HCT116 (cell line): Measurements from ENCODE around the gene KBTBD3. TPM values are rescaled to one million over a fixed set of nuclear protein-coding genes. Genes with fewer than 3 reads are reported as not detected.
A peak's percentile ranks its signal among the peaks of the same experiment; 100 is the strongest.

Experiments used
- ATAC-seq: fragments of 200-7000 bp; cut with Tn5 transposase; 2 replicates; pipeline ENCODE4 v1.9.1; 2020; ENCODE audit warnings: mild to moderate bottlenecking, moderate library complexity
- BruUV-seq: library from RNA; stranded (reverse); fragments of 400-500 nt; replicated peaks from 2 replicates; lab custom pipeline; 2021; lab: Mats Ljungman, UMichigan
- CTCF ChIA-PET: fragments of 300-600 bp; sonication (Branson Sonifier 250); formaldehyde crosslinking; loops from one replicate; lab custom pipeline; 2021; ENCODE audit warnings: antibody characterized with exemption; lab: Charles Lee
- POLR2A ChIA-PET: fragments of 300-600, 350-600 bp; sonication (Branson Sonifier 250); formaldehyde crosslinking; loops from one replicate; lab custom pipeline; 2021; ENCODE audit warnings: antibody characterized with exemption; lab: Charles Lee
- RAD21 ChIA-PET, 2 experiments: fragments of 300-600 bp; sonication (Branson Sonifier 250); formaldehyde crosslinking; loops; one replicate each; lab custom pipeline; 2023; ENCODE audit warnings: low total read pairs in 2 of 2; ENCODE audit not compliant: uncharacterized antibody in 2 of 2, unreplicated experiment in 2 of 2, low non-redundant PET in 1 of 2; lab: Charles Lee
- DNase-seq: peaks from one replicate; pipeline ENCODE4 v3.0.0-alpha.2; 2010; ENCODE audit warnings: low read depth, low spot score
- H2AFZ ChIP-seq: fragments of 200-600 bp; shearing (Covaris generic), sonication (generic); 2 replicates; pipeline ENCODE4 v1.6.1; 2017; ENCODE audit warnings: low read depth, mixed run types, mixed read lengths, antibody characterized with exemption, low read length; ENCODE audit not compliant: poor library complexity, severe bottlenecking
- H3K27ac ChIP-seq: 2 replicates; pipeline ENCODE4 v1.5.1; 2012; ENCODE audit warnings: low read depth, low read length
- H3K27me3 ChIP-seq: fragments of 200-600 bp; sonication (generic); 2 replicates; pipeline ENCODE4 v1.6.1; 2016; ENCODE audit warnings: mixed run types, low read length, mixed read lengths; ENCODE audit not compliant: insufficient read depth
- H3K36me3 ChIP-seq, 2 experiments: fragments of 200-500 bp in 1 of 2; fragments of 200-600 bp in 1 of 2; sonication (Bioruptor generic) in 1 of 2; sonication (generic) in 1 of 2; 2 replicates each; pipeline versions ENCODE4 v1.5.1 to v1.6.1; 2014 to 2016; ENCODE audit warnings: low read length in 2 of 2, inconsistent platforms in 1 of 2, mixed read lengths in 1 of 2, mixed run types in 1 of 2; ENCODE audit not compliant: insufficient read depth in 2 of 2, control insufficient read depth in 1 of 2
- H3K4me1 ChIP-seq, 2 experiments: fragments of 200-600 bp in 1 of 2; sonication (generic) in 1 of 2; 2 replicates each; pipeline versions ENCODE4 v1.5.1 to v1.6.1; 2012 to 2017; ENCODE audit warnings: low read length in 2 of 2, inconsistent platforms in 1 of 2, mild to moderate bottlenecking in 1 of 2, mixed read lengths in 1 of 2, mixed run types in 1 of 2, moderate library complexity in 1 of 2; ENCODE audit not compliant: insufficient read depth in 2 of 2, control insufficient read depth in 1 of 2
- H3K4me2 ChIP-seq: fragments of 200-600 bp; sonication (generic); 2 replicates; pipeline ENCODE4 v1.6.1; 2017; ENCODE audit warnings: mixed run types, low read length, mixed read lengths
- H3K4me3 ChIP-seq, 2 experiments: fragments of 200-600 bp in 1 of 2; sonication (generic) in 1 of 2; replicated peaks in 1 of 2; 2 replicates each; pipeline ENCODE4 v1.5.1; 2011 to 2016; ENCODE audit warnings: low read length in 2 of 2, control low read depth in 1 of 2, low read depth in 1 of 2, mild to moderate bottlenecking in 1 of 2, mixed read lengths in 1 of 2, mixed run types in 1 of 2
- H3K79me2 ChIP-seq: fragments of 200-600 bp; sonication (generic); 2 replicates; pipeline ENCODE4 v1.6.1; 2017; ENCODE audit warnings: mild to moderate bottlenecking, mixed run types, low read length, moderate library complexity, mixed read lengths; ENCODE audit not compliant: insufficient read depth
- H3K9ac ChIP-seq: fragments of 200-600 bp; sonication (generic); 2 replicates; pipeline ENCODE4 v1.6.1; 2016; ENCODE audit warnings: low read length, mixed read lengths
- H3K9me2 ChIP-seq: fragments of 200-600 bp; sonication (generic), shearing (Covaris generic); 2 replicates; pipeline ENCODE4 v1.6.1; 2017; ENCODE audit warnings: mixed run types, mild to moderate bottlenecking, moderate library complexity; ENCODE audit not compliant: insufficient read depth
- H3K9me3 ChIP-seq, 2 experiments: fragments of 200-500 bp in 1 of 2; fragments of 200-600 bp in 1 of 2; sonication (Bioruptor generic) in 1 of 2; sonication (generic) in 1 of 2; 2 replicates each; pipeline ENCODE4 v1.6.1; 2014 to 2017; ENCODE audit warnings: low read length in 2 of 2, mixed read lengths in 2 of 2, inconsistent platforms in 1 of 2, low read depth in 1 of 2, mild to moderate bottlenecking in 1 of 2, mixed run types in 1 of 2, moderate library complexity in 1 of 2; ENCODE audit not compliant: control insufficient read depth in 1 of 2, insufficient read depth in 1 of 2
- H4K20me1 ChIP-seq: fragments of 200-600 bp; sonication (generic), shearing (Covaris generic); 2 replicates; pipeline ENCODE4 v1.6.1; 2017; ENCODE audit warnings: mixed run types, mild to moderate bottlenecking, moderate library complexity; ENCODE audit not compliant: insufficient read depth
- CTCF ChIP-seq, 3 experiments: fragments of 200-600 bp in 1 of 3; sonication (generic) in 1 of 3; IDR thresholded peaks in 2 of 3; conservative IDR thresholded peaks in 1 of 3; 2 replicates each; pipeline ENCODE4 v1.5.1; 2012 to 2017; ENCODE audit warnings: low read depth in 2 of 3, low read length in 2 of 3, antibody characterized with exemption in 1 of 3, borderline replicate concordance in 1 of 3, control low read depth in 1 of 3, mild to moderate bottlenecking in 1 of 3, mixed read lengths in 1 of 3, mixed run types in 1 of 3, moderate library complexity in 1 of 3; ENCODE audit not compliant: insufficient read depth in 1 of 3
- ELF1 ChIP-seq: IDR thresholded peaks from 2 replicates; pipeline ENCODE4 v1.6.1; 2012; ENCODE audit warnings: low read depth, borderline replicate concordance
- RAD21 ChIP-seq: IDR thresholded peaks from 2 replicates; pipeline ENCODE4 v1.6.1; 2012; ENCODE audit warnings: low read depth, mild to moderate bottlenecking
- REST ChIP-seq: IDR thresholded peaks from 2 replicates; pipeline ENCODE4 v1.6.1; 2012; ENCODE audit warnings: low read depth
- SIN3A ChIP-seq: IDR thresholded peaks from 2 replicates; pipeline ENCODE4 v1.6.1; 2012; ENCODE audit warnings: low read depth
- SP1 ChIP-seq: IDR thresholded peaks from 2 replicates; pipeline ENCODE4 v1.6.1; 2012; ENCODE audit warnings: low read depth
- intact Hi-C: fragments of 100-400 bp; cut with micrococcal nuclease; formaldehyde crosslinking; loops from 2 replicates; pipeline ENCODE4 v1.10.0; 2022
- total RNA-seq: library from RNA; stranded (reverse); gene quantifications from one replicate; pipeline ENCODE4 v1.2.1, GENCODE V29; 2021; ENCODE audit not compliant: unreplicated experiment

Gene KBTBD3
- total RNA-seq, 1 experiment from 2014 or later, result 10.4 TPM

- no peak overlapping the region for H3K4me3 ChIP-seq
- ATAC-seq, result peak; percentile 80
- BruUV-seq, result no TSS peak
- H3K9me2 ChIP-seq, result no peaks in the 10 kb centered on the region
- intact Hi-C loops, result loop anchor here (1.0 to 2.0 kb wide), 2 partner anchors 497 to 949 kb away; no protein-coding TSS in a partner anchor
- no peaks in the 10 kb centered on the region for H3K9me3 ChIP-seq
- peaks cover 26% of the 10 kb centered on the region for H4K20me1 ChIP-seq
- no peaks in the 10 kb centered on the region for H3K4me1 ChIP-seq
- H3K27ac ChIP-seq, result no peak overlapping the region
- H3K36me3 ChIP-seq, result peaks cover 11 to 15% of the 10 kb centered on the region in 2 experiments
- RAD21 ChIA-PET, result no interaction called here
- peaks cover 99% of the 10 kb centered on the region for H3K79me2 ChIP-seq
- no peaks in the 10 kb centered on the region for H3K27me3 ChIP-seq
- no peak overlapping the region for H3K9ac ChIP-seq
- H3K4me2 ChIP-seq, result no peak overlapping the region
- CTCF ChIA-PET, result interaction anchor here (0.9 to 1.6 kb wide), 2 partner anchors 11 to 68 kb away, joined by 3 to 6 read pairs; partner anchors contain the start of genes AASDHPPT and KBTBD3
- H2AFZ ChIP-seq, result no peak overlapping the region
- peak; percentile 33 for DNase-seq
- POLR2A ChIA-PET, result no interaction called here
- TF ChIP-seq CTCF (IDR thresholded peaks at IDR 0.05 in 2 of 3, conservative IDR thresholded peaks at IDR 0.05 in 1 of 3; ENCODE audit: borderline replicate concordance in 1 of 3, insufficient read depth in 1 of 3, low read depth in 2 of 3, low read length in 2 of 3), result peak; percentile 41 to 95 (median 78); a peak in 5 of 6 replicates
- TF ChIP-seq SP1, result no peak
- no peak for TF ChIP-seq ELF1
- no peak for TF ChIP-seq REST
- peak; percentile 70 for TF ChIP-seq RAD21
- no peak for TF ChIP-seq SIN3A
Measured at GRCh38 chr11:106087815-106088435, 10.8 kb upstream of the KBTBD3 start.
